Measurements from ENCODE around the gene SOBP.

DNA sequence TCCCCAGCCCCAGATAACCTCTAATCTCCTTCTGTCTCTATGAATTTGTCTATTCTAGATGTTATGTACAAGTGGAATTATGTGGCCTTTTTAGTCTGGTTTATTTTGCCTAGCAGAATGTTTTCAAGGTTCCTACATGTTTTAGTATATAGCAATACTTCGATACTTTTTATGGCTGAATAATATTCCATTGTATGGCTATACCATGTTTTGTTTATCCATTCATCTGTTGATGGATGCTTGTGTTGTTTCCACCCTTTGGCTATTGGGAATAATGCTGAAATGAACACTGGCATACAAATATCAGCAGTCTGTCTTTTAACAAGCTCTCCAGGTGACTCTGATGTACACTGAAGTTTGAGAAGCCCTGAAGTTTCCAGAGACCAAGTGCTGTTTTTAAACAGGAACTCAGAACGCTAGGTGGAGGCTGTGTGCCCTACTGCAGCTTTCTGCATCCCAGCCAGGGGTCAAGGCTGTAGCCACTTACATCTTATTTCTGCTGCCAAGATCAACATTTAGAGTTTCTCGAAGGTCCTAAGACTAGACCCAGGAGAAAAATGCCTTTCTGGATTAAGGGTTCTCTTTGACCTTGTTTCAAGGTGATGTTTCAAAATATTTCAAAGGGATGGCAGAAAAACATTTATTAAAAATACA lies 123.0 kb downstream of the SOBP start:
- TF ChIP-seq, protein P1, sequence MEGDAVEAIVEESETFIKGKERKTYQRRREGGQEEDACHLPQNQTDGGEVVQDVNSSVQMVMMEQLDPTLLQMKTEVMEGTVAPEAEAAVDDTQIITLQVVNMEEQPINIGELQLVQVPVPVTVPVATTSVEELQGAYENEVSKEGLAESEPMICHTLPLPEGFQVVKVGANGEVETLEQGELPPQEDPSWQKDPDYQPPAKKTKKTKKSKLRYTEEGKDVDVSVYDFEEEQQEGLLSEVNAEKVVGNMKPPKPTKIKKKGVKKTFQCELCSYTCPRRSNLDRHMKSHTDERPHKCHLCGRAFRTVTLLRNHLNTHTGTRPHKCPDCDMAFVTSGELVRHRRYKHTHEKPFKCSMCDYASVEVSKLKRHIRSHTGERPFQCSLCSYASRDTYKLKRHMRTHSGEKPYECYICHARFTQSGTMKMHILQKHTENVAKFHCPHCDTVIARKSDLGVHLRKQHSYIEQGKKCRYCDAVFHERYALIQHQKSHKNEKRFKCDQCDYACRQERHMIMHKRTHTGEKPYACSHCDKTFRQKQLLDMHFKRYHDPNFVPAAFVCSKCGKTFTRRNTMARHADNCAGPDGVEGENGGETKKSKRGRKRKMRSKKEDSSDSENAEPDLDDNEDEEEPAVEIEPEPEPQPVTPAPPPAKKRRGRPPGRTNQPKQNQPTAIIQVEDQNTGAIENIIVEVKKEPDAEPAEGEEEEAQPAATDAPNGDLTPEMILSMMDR (IDR thresholded peaks at IDR 0.05), result no peak
- TF ChIP-seq POLR2A (IDR thresholded peaks at IDR 0.05) (no peak), EP300 (IDR thresholded peaks at IDR 0.05) (no peak), POLR2AphosphoS5 (IDR thresholded peaks at IDR 0.05) (no peak)
